ENCODE measurements around the gene TLR8.

TLR8 gene

DNA sequence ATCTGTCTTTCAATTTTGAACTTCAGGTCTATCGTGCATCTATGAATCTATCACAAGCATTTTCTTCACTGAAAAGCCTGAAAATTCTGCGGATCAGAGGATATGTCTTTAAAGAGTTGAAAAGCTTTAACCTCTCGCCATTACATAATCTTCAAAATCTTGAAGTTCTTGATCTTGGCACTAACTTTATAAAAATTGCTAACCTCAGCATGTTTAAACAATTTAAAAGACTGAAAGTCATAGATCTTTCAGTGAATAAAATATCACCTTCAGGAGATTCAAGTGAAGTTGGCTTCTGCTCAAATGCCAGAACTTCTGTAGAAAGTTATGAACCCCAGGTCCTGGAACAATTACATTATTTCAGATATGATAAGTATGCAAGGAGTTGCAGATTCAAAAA is 19.9 kb upstream of the TLR8 start:
- Histone ChIP-seq H4K20me1 (ENCODE audit: insufficient read depth, low read length) (no peaks in the 10 kb centered on the region), H2AFZ (ENCODE audit: low read depth, low read length) (no peak overlapping the region), H3K27me3 (ENCODE audit: low read depth, low read length) (no peaks in the 10 kb centered on the region), H3K36me3 (replicated peaks; ENCODE audit: low read depth, low read length) (no peaks in the 10 kb centered on the region), H3K9ac (ENCODE audit: low read length) (no peak overlapping the region), H3K79me2 (ENCODE audit: low read length) (no peaks in the 10 kb centered on the region), H3K4me2 (ENCODE audit: low read length) (no peak overlapping the region), H3K4me3 (ENCODE audit: low read length) (no peak overlapping the region), H3K9me3 (ENCODE audit: insufficient read depth, low read length) (no peaks in the 10 kb centered on the region), H3K27ac (ENCODE audit: low read length) (no peak overlapping the region), H3K4me1 (ENCODE audit: low read length) (peaks cover 21% of the 10 kb centered on the region)
- no peak for TF ChIP-seq EZH2phosphoT487 (IDR thresholded peaks at IDR 0.05; ENCODE audit: low read depth)
- no peak for TF ChIP-seq CTCF (IDR thresholded peaks at IDR 0.05; ENCODE audit: low read depth, low read length)

DNA sequence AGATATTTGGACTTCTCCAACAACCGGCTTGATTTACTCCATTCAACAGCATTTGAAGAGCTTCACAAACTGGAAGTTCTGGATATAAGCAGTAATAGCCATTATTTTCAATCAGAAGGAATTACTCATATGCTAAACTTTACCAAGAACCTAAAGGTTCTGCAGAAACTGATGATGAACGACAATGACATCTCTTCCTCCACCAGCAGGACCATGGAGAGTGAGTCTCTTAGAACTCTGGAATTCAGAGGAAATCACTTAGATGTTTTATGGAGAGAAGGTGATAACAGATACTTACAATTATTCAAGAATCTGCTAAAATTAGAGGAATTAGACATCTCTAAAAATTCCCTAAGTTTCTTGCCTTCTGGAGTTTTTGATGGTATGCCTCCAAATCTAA is 19.3 kb upstream of the TLR8 start:
- H3K27me3 ChIP-seq (ENCODE audit: low read depth, low read length): no peaks in the 10 kb centered on the region
- H3K4me3 ChIP-seq (ENCODE audit: low read length): no peak overlapping the region
- H3K9ac ChIP-seq (ENCODE audit: low read length): no peak overlapping the region
- no peak overlapping the region for H2AFZ ChIP-seq (ENCODE audit: low read depth, low read length)
- TF ChIP-seq CTCF (IDR thresholded peaks at IDR 0.05; ENCODE audit: low read depth, low read length) (no peak), EZH2phosphoT487 (IDR thresholded peaks at IDR 0.05; ENCODE audit: low read depth) (no peak)
- no peak overlapping the region for H3K27ac ChIP-seq (ENCODE audit: low read length)
- no peaks in the 10 kb centered on the region for H4K20me1 ChIP-seq (ENCODE audit: insufficient read depth, low read length)
- peaks cover 17% of the 10 kb centered on the region for H3K4me1 ChIP-seq (ENCODE audit: low read length)
- H3K9me3 ChIP-seq (ENCODE audit: insufficient read depth, low read length): no peaks in the 10 kb centered on the region
- no peak overlapping the region for H3K4me2 ChIP-seq (ENCODE audit: low read length)
- H3K36me3 ChIP-seq (replicated peaks; ENCODE audit: low read depth, low read length): no peaks in the 10 kb centered on the region
- H3K79me2 ChIP-seq (ENCODE audit: low read length): no peaks in the 10 kb centered on the region

- Histone ChIP-seq H3K4me1 (ENCODE audit: low read length) (peaks cover 15% of the 10 kb centered on the region), H3K27ac (ENCODE audit: low read length) (no peak overlapping the region), H4K20me1 (ENCODE audit: insufficient read depth, low read length) (no peaks in the 10 kb centered on the region), H2AFZ (ENCODE audit: low read depth, low read length) (no peak overlapping the region), H3K9me3 (ENCODE audit: insufficient read depth, low read length) (no peaks in the 10 kb centered on the region), H3K27me3 (ENCODE audit: low read depth, low read length) (no peaks in the 10 kb centered on the region), H3K79me2 (ENCODE audit: low read length) (no peaks in the 10 kb centered on the region), H3K4me2 (ENCODE audit: low read length) (no peak overlapping the region), H3K36me3 (replicated peaks; ENCODE audit: low read depth, low read length) (no peaks in the 10 kb centered on the region), H3K4me3 (ENCODE audit: low read length) (no peak overlapping the region), H3K9ac (ENCODE audit: low read length) (no peak overlapping the region)
- TF ChIP-seq EZH2phosphoT487 (IDR thresholded peaks at IDR 0.05; ENCODE audit: low read depth) (no peak), CTCF (IDR thresholded peaks at IDR 0.05; ENCODE audit: low read depth, low read length) (no peak)
Observed at GRCh38 chrX:12887767-12888166, 18.7 kb upstream of the TLR8 start.

GRCh38 chrX:12890467-12890866 is 16.0 kb upstream of the TLR8 start:
- Histone ChIP-seq H3K27me3 (ENCODE audit: low read depth, low read length) (no peaks in the 10 kb centered on the region), H3K4me3 (ENCODE audit: low read length) (peak overlapping the region; percentile 25; the same call in 1 of the 2 replicates), H3K36me3 (replicated peaks; ENCODE audit: low read depth, low read length) (no peaks in the 10 kb centered on the region), H3K9me3 (ENCODE audit: insufficient read depth, low read length) (no peaks in the 10 kb centered on the region), H3K79me2 (ENCODE audit: low read length) (no peaks in the 10 kb centered on the region), H2AFZ (ENCODE audit: low read depth, low read length) (no peak overlapping the region), H3K27ac (ENCODE audit: low read length) (no peak overlapping the region), H3K4me2 (ENCODE audit: low read length) (peak overlapping the region; percentile 50), H4K20me1 (ENCODE audit: insufficient read depth, low read length) (no peaks in the 10 kb centered on the region), H3K4me1 (ENCODE audit: low read length) (peaks cover 18% of the 10 kb centered on the region), H3K9ac (ENCODE audit: low read length) (no peak overlapping the region)
- TF ChIP-seq CTCF (IDR thresholded peaks at IDR 0.05; ENCODE audit: low read depth, low read length) (no peak), EZH2phosphoT487 (IDR thresholded peaks at IDR 0.05; ENCODE audit: low read depth) (no peak)

Measured in OCI-LY3 (cell line).